Measurements from ENCODE around the gene OOEP.
A peak's percentile ranks its signal among the peaks of the same experiment; 100 is the strongest.
"Not testable (repeated sequence)": the region's sequence is repeated elsewhere in the genome, so short reads cannot be mapped to it uniquely, and the experiment has no call there.

Gene OOEP

GRCh38 chr6:73369563-73369962, at the start of gene OOEP:
OOEP (minus strand) TSS chr6:73369897; CDS start chr6:73369792, 105 bp downstream.
- DNase-seq, result no peak

GRCh38 chr6:73418081-73418741, 48.5 kb upstream of the OOEP start:
- DNase-seq, result no peak

DNA sequence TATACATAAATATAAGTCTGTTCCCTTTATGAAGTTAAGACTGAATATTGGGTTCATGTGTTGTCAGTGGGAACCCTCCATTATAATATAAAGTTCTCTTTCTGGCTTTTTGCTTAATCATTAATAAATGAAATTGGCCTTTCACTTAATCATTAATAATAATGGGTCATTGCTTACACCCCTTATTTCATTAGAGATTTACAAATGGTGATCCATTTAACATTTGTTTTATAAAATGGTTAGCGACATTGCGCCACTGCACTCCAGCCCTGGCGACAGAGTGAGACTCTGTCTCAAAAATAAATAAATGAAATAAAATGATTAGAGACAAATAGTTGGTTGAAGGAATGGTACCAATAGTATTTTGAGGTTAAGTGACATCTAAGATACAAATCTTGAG, 43.4 kb upstream of the OOEP start:
- no peak for DNase-seq

DNA sequence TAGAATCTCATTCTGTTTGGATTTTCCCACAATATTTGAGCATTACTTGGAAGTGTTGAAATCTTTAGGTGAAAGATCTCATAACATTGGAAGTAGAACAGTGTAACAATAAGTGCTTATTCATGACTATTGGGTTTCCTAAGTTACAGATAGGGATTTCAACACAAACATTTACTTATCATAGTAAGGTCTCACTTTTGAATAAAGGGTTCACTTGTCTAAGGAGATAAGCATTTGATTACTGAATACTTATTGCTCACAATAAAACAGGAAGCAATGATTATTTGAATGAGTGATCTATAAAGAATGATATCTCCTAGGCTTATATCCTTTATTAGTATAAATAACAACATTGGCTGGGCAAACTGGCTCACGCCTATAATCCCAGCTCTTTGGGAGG, 39.7 kb upstream of the OOEP start:
- DNase-seq, result no peak

- DNase-seq, result no peak
Observed at GRCh38 chr6:73400656-73401055, 31.0 kb upstream of the OOEP start.

DNA sequence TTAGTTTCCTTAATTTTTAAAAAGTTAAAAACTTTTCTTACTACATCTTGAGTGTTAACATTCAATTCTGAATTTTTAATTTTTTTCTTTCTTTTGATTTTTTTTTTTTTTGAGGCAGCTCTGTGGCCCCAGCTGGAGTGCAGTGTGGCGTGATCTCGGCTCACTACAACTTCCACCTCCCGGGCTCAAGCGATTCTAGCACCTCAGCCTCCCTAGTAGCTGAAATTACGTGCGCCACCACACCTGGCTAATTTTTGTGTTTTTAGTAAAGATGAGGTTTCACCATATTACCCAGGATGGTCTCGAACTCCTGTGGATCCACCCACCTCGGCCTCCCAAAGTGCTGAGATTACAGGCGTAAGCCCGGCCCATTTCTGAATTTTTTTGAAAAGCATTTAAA, 26.2 kb upstream of the OOEP start:
- DNase-seq, result no peak

- peak; percentile 66 for DNase-seq
Observed at GRCh38 chr6:73394577-73395354, 25.1 kb upstream of the OOEP start, which contains the start of gene DDX43. DDX43 (plus strand) TSS chr6:73394828; CDS start chr6:73394906, 78 bp downstream.

- DNase-seq, result no peak
Observed at GRCh38 chr6:73393278-73393677, 23.6 kb upstream of the OOEP start.

GRCh38 chr6:73392188-73392587, 22.5 kb upstream of the OOEP start:
- DNase-seq, result not testable (repeated sequence)

DNA sequence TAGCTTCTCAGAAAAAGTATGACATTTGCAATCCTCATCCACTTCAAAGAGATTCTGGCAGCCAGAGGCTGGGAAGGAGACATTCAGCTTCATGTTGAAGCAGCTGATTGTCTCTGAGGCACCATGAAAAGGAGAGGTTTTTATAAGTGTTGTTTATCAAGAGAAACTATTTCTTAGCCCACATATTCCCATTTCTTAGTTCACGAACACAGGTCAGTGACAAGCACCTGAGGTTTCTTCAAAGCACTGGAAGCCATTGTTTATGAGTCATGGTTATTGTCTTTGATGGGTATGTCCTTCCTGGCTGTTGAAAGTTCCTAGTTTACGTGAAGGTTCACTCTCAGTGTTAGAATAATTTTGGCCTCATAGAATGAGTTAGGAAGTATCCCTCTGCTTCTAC, 22.0 kb upstream of the OOEP start:
- DNase-seq, result no peak

GRCh38 chr6:73389854-73390253, 20.2 kb upstream of the OOEP start:
- no peak for DNase-seq

DNA sequence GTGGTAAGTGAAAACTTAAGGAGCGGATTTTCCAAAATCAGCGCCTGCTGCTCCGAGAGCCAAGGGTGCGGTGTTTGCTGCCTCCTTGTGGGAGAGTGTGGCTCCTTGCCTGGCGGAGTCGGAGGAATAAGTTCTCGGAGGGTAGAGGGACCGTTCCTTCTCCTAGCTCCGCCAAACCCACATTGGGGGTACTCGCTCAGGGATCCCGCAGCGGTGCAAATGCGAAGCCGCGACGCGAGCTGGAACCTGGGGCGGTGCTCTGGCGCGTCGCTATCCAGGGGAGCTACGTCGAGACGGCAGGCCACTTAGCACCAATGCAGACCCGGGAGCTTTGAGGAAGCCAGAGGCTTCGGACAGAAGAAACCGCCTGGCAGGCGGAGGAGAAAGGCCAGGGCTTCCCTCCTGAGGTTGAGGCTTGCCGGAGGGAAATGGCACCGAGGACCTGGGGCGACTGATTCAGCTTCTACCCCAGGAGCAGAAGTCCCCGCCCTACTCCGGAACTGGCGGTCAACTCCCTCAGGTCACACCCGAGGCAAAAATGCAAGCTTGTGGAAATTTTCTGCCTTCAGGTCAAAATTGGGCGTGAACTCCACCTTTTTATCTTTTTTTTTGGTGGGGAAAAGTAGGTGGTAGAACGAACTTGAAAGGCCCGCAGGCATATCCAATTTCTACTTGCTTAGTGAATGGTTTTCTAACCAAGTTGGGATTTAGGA, 19.3 kb upstream of the OOEP start:
- peak; percentile 34 for DNase-seq

DNA sequence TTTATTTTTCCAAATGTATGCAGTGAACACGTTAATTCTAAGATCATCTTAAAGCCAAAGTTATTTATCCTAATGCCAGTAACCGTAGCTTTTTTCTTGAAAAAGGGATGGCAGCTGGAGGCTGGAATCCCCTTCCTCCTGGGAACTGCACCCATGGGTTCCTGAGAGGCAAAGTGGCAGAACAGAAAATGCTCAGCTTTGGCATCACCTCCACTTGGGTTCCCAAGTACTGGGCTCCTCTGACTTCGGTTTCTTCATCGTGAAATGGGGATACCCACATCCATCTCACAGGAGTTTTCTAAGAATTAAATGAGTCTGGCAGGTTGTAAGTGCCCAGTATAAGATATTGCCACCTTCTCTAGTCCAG, 18.7 kb upstream of the OOEP start:
- DNase-seq, result no peak

DNA sequence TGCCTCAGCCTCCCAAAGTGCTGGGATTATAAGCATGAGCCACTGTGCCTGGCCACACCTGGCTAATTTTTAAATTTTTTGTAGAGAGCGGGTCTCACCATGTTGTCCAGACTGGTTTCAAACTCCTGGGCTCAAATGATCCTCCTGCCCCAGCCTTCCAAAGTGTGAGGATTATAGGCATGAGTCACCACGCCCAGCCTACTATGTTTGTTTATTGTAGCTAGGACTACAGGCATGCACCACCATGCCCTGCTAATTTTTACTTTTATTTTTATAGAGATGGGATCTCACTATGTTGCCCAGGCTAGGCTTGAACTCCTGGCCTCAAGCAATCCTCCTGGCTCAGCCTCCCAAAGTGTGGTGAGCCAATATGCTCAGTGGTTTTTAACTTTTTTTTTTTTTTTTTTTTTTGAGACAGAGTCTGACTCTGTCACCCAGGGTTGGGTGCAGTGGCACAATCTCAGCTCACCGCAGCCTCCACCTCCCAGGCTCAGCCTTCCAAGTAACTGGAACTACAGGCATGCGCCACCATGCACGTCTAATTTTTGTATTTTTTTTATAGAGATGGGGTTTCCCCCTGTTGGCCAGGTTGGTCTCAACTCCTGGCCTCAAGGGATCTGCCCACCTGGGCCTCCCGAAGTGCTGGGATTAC, 12.9 kb upstream of the OOEP start:
- no peak for DNase-seq

DNA sequence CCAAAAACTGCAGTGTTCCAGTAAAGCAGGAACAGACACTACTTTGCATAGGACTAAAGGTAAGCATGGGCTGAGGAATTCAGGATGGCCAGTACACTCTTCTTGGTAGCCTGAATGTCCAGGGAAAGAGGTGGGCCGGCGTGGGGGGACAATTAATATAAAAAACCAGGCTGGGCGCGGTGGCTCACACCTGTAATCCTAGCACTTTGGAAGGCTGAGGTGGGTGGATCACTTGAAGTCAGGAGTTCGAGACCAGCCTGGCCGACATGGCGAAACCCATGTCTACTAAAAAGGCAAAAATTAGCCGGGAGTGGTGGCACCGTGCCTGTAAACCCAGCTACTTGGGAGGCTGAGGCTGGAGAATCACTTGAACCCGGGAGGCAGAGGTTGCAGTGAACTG, 11.8 kb upstream of the OOEP start:
- not testable (repeated sequence) for DNase-seq

DNA sequence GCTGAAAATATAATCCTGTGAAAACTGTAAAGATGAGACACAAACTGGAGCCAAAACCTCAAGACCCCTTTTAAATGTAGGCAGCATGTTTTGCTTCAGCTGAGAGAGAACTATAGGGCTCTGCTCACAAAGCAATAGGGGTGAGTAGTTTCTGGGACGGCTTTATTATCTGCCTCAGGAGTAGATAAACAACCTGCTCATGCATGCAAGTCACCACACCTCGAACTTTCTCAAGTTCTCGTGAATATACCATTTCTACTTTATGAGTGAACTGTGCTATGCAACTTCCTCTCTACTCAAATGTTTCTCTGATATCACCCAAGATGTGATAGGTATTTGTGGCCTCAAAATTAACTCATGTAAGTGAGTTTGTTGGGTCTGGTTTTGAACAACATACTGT, 7.5 kb upstream of the OOEP start:
- DNase-seq, result no peak

DNA sequence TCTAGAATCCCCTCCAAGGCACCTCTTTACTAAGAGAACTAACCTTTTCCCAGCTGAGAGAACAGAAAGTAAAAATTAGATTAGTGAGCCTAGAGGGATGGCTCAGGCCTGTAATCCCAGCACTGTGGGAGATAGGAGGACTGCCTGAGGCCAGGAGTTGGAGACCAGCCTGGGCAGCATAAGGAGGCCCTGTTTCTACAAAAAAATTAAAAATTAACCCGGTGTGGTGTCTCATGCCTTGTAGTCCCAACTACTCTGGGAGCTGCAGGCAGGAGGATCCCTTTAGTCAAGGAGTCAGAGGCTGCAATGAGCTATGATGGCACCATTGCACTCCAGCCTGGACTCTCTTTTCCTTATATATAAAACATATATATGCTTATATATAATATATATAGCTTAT, 5.5 kb upstream of the OOEP start:
- DNase-seq, result no peak

DNA sequence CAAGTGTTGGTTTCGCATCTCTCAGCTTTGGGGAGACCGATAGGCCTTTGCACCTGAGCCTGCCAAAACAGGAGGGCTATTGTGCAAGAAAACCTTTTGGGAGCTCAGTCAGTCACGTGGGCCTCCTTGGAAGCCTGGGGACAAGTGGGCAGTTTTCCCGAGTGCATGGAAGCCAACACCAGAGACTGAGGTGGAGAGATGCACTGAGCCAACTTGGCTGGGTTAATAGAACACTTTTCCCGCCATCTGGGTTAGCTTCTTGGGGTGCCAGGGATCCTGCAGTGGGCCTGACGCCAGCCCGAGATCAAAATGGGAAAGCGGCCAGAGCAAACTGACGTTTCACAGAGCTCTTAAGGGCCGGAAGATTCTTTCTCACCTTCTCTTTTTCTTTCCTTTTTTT, 2.8 kb upstream of the OOEP start:
- no peak for DNase-seq

GRCh38 chr6:73371984-73372383, 2.3 kb upstream of the OOEP start:
- DNase-seq, result no peak

DNA sequence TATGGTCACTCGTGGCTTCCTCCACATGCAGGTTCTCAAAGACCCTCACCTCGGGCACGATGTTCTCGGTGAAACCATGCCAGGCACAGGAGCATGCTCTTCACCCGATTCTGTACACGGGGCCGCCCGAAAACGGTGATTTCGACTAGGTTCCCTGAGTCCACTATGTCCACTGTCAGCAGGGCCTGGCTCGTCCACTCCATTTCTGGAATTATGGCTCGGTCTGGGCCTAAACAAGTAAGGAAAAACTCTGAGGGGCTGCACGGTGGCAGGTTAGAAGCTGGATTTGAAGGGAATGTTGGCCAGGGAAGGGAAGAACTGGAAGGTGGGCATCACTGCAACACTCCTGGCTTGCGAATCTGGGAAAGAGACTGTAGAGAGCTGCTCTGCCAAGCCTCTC, 540 bp downstream of the OOEP start:
- no peak for DNase-seq

DNA sequence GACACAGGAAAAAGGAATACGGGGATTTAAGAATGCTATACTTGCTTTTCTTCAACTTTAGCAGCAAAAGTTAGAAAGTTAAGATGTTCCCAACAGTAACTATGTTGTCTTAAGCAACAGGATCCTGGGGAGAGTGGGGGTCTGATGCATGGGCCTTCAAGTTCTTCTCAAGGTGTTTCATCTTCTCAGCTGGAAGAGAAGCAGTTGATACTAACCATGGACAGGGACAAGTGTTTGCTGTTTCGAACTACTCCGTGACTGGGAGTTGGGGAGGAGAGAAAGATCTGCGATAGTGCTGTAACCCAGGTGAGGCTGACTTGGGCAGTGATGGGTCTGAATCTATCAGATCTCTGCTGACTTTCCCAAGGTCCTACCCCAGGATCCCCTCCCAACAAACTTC, 1.0 kb downstream of the OOEP start:
- DNase-seq, result no peak

GRCh38 chr6:73367761-73368355, 1.8 kb downstream of the OOEP start:
- DNase-seq, result no peak

GRCh38 chr6:73364549-73364948, 5.1 kb downstream of the OOEP start:
- no peak for DNase-seq

Data from DMS79 (cell line).